Gastroesophageal sphincter (tissue), 3 donors: ENCODE data around the gene DHFR2.

ENCODE experiments used
- POLR2A ChIP-seq, 2 donors: fragments of 450-650 bp; IDR thresholded peaks; one replicate each; pipeline ENCODE4 v1.6.1; 2017; ENCODE audit warnings: antibody characterized with exemption in 2 of 2, mild to moderate bottlenecking in 2 of 2, moderate library complexity in 1 of 2
- POLR2AphosphoS5 ChIP-seq: sonication (generic); formaldehyde crosslinking; IDR thresholded peaks from one replicate; pipeline ENCODE4 v1.6.1; 2017; ENCODE audit warnings: antibody characterized with exemption
- TF ChIP-seq, protein P1 (sequence below), 4 experiments: fragments of 200-600 bp in 2 of 4; fragments of 450-650 bp in 2 of 4; sonication (generic) in 1 of 4; IDR thresholded peaks; one replicate each; pipeline ENCODE4 v1.5.1; 2017 to 2019; ENCODE audit warnings: antibody characterized with exemption in 4 of 4, mild to moderate bottlenecking in 2 of 4, moderate library complexity in 2 of 4

DNA sequence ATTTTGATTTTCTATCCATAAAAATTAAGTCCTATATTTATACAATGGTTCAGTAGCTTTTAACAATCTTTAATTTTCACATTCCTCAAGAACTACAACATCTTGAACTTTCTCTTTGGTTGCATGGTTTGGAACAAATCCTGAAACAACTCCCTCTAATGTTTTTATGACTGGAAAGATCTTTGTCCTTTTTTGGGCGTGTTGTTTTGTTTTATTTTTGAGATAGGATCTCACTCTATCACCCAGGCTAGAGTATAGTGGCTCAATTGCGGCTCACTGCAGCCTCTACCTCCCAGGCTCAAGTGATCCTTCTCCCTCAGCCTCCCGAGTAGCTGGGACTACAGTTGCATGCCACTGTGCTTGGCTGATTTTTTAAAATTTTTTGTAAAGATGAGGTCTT is 38.3 kb downstream of the DHFR2 start:
- no peak for TF ChIP-seq POLR2A (IDR thresholded peaks at IDR 0.05)
- TF ChIP-seq, protein P1, sequence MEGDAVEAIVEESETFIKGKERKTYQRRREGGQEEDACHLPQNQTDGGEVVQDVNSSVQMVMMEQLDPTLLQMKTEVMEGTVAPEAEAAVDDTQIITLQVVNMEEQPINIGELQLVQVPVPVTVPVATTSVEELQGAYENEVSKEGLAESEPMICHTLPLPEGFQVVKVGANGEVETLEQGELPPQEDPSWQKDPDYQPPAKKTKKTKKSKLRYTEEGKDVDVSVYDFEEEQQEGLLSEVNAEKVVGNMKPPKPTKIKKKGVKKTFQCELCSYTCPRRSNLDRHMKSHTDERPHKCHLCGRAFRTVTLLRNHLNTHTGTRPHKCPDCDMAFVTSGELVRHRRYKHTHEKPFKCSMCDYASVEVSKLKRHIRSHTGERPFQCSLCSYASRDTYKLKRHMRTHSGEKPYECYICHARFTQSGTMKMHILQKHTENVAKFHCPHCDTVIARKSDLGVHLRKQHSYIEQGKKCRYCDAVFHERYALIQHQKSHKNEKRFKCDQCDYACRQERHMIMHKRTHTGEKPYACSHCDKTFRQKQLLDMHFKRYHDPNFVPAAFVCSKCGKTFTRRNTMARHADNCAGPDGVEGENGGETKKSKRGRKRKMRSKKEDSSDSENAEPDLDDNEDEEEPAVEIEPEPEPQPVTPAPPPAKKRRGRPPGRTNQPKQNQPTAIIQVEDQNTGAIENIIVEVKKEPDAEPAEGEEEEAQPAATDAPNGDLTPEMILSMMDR (IDR thresholded peaks at IDR 0.05) = no peak
- TF ChIP-seq POLR2AphosphoS5 = no peak
